GM19328 (cell line): ENCODE data around the gene RBMS3.

Source experiments
- ATAC-seq: cut with Tn5 transposase; IDR thresholded peaks from one replicate; pipeline ENCODE4 v1.9.1; 2021; ENCODE audit warnings: mild to moderate bottlenecking, moderate library complexity; ENCODE audit not compliant: unreplicated experiment

RBMS3 gene

GRCh38 chr3:29608414-29609327, 327.8 kb downstream of the RBMS3 start:
- ATAC-seq, result no peak

- ATAC-seq, result no peak
Measured at GRCh38 chr3:29609328-29609811, 328.5 kb downstream of the RBMS3 start.

GRCh38 chr3:29610781-29611180, 329.9 kb downstream of the RBMS3 start:
- no peak for ATAC-seq

- ATAC-seq, result no peak
Measured at GRCh38 chr3:29611252-29611651, 330.4 kb downstream of the RBMS3 start.

GRCh38 chr3:29612536-29612935, 331.7 kb downstream of the RBMS3 start:
- ATAC-seq, result no peak

GRCh38 chr3:29614954-29615353, 334.1 kb downstream of the RBMS3 start:
- ATAC-seq, result no peak

GRCh38 chr3:29618395-29619282, 337.8 kb downstream of the RBMS3 start:
- ATAC-seq, result no peak

GRCh38 chr3:29619676-29620075, 338.8 kb downstream of the RBMS3 start:
- no peak for ATAC-seq

GRCh38 chr3:29627136-29628117, 346.6 kb downstream of the RBMS3 start:
- no peak for ATAC-seq

GRCh38 chr3:29628795-29629194, 347.9 kb downstream of the RBMS3 start:
- ATAC-seq, result no peak

GRCh38 chr3:29635888-29636287, 355.0 kb downstream of the RBMS3 start:
- ATAC-seq, result no peak

- no peak for ATAC-seq
Measured at GRCh38 chr3:29637068-29637467, 356.2 kb downstream of the RBMS3 start.

GRCh38 chr3:29639578-29640290, 358.9 kb downstream of the RBMS3 start:
- ATAC-seq, result no peak

GRCh38 chr3:29642393-29643033, 361.6 kb downstream of the RBMS3 start:
- ATAC-seq, result no peak

GRCh38 chr3:29643034-29643425, 362.2 kb downstream of the RBMS3 start:
- no peak for ATAC-seq

GRCh38 chr3:29644261-29644660, 363.4 kb downstream of the RBMS3 start:
- no peak for ATAC-seq

GRCh38 chr3:29644956-29645636, 364.2 kb downstream of the RBMS3 start:
- no peak for ATAC-seq

- no peak for ATAC-seq
Measured at GRCh38 chr3:29646043-29646442, 365.2 kb downstream of the RBMS3 start.
